WTC11 (cell line): ENCODE measurements around the gene CELF2.

Source experiments
- CREM ChIP-seq: sonication (generic); formaldehyde crosslinking; IDR thresholded peaks from 2 replicates; pipeline ENCODE4 v1.8.1; 2022; ENCODE audit warnings: mild to moderate bottlenecking, missing genetic modification reagents, moderate library complexity
- MYBL2 ChIP-seq: sonication (generic); formaldehyde crosslinking; IDR thresholded peaks from 2 replicates; pipeline ENCODE4 v1.8.1; 2023; ENCODE audit warnings: mild to moderate bottlenecking, moderate library complexity, missing genetic modification reagents
- NFE2L1 ChIP-seq: sonication (generic); formaldehyde crosslinking; IDR thresholded peaks from 2 replicates; pipeline ENCODE4 v1.8.1; 2023; ENCODE audit warnings: missing genetic modification reagents
- RELA ChIP-seq: sonication (generic); formaldehyde crosslinking; IDR thresholded peaks from 2 replicates; pipeline ENCODE4 v1.8.1; 2022; ENCODE audit warnings: missing genetic modification reagents, mild to moderate bottlenecking, borderline replicate concordance
- TF ChIP-seq, protein P1 (sequence below): sonication (generic); formaldehyde crosslinking; IDR thresholded peaks from 2 replicates; pipeline ENCODE4 v1.8.0; 2022; ENCODE audit warnings: mild to moderate bottlenecking, missing genetic modification reagents
- TF ChIP-seq, protein P2 (sequence below): fragments of 250-450 bp; sonication (Bioruptor Pico); IDR thresholded peaks from 2 replicates; pipeline ENCODE4 v2.1.2; 2022; ENCODE audit warnings: mild to moderate bottlenecking, moderate library complexity
- TF ChIP-seq, protein P3 (sequence below): fragments of 200-600 bp; IDR thresholded peaks from 2 replicates; pipeline ENCODE4 v1.8.0; 2022; ENCODE audit warnings: antibody characterized with exemption
- TF ChIP-seq, protein P4 (sequence below): sonication (generic); formaldehyde crosslinking; conservative IDR thresholded peaks from 2 replicates; pipeline ENCODE4 v1.8.1; 2022; ENCODE audit warnings: mild to moderate bottlenecking, missing genetic modification reagents
- TF ChIP-seq, protein P5 (sequence below): sonication (generic); formaldehyde crosslinking; IDR thresholded peaks from 2 replicates; pipeline ENCODE4 v1.8.1; 2022; ENCODE audit warnings: low read depth, missing genetic modification reagents, borderline replicate concordance

DNA sequence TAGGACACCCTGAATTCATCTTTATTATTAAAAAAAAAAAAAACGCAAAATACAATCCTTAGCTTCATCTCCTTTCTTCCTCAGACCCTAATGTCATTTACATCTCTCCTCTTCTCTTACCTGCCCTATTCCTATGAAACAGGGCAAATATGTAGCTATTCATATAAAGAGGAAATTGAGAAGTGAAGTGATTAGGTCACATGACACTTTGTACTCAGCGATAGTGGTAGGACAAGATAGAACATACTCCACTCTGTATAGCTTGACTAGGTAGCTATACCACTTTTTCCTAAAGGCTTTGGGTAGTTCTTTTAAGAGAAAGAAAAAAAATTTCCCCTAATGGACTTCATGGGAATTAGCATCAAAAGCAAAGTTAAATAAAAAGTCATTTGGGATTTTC, 6.2 kb upstream of the CELF2 start:
- TF ChIP-seq, protein P1, sequence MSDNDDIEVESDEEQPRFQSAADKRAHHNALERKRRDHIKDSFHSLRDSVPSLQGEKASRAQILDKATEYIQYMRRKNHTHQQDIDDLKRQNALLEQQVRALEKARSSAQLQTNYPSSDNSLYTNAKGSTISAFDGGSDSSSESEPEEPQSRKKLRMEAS (CRISPR knock-in tag): no peak
- TF ChIP-seq, protein P2, sequence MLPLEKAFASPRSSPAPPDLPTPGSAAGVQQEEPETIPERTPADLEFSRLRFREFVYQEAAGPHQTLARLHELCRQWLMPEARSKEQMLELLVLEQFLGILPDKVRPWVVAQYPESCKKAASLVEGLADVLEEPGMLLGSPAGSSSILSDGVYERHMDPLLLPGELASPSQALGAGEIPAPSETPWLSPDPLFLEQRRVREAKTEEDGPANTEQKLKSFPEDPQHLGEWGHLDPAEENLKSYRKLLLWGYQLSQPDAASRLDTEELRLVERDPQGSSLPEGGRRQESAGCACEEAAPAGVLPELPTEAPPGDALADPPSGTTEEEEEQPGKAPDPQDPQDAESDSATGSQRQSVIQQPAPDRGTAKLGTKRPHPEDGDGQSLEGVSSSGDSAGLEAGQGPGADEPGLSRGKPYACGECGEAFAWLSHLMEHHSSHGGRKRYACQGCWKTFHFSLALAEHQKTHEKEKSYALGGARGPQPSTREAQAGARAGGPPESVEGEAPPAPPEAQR (CRISPR knock-in tag): no peak
- TF ChIP-seq MYBL2 (CRISPR knock-in tag) (no peak), RELA (CRISPR knock-in tag) (no peak), NFE2L1 (CRISPR knock-in tag) (no peak), CREM (CRISPR knock-in tag) (no peak)
- TF ChIP-seq, protein P3, sequence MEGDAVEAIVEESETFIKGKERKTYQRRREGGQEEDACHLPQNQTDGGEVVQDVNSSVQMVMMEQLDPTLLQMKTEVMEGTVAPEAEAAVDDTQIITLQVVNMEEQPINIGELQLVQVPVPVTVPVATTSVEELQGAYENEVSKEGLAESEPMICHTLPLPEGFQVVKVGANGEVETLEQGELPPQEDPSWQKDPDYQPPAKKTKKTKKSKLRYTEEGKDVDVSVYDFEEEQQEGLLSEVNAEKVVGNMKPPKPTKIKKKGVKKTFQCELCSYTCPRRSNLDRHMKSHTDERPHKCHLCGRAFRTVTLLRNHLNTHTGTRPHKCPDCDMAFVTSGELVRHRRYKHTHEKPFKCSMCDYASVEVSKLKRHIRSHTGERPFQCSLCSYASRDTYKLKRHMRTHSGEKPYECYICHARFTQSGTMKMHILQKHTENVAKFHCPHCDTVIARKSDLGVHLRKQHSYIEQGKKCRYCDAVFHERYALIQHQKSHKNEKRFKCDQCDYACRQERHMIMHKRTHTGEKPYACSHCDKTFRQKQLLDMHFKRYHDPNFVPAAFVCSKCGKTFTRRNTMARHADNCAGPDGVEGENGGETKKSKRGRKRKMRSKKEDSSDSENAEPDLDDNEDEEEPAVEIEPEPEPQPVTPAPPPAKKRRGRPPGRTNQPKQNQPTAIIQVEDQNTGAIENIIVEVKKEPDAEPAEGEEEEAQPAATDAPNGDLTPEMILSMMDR: no peak
- TF ChIP-seq, protein P4, sequence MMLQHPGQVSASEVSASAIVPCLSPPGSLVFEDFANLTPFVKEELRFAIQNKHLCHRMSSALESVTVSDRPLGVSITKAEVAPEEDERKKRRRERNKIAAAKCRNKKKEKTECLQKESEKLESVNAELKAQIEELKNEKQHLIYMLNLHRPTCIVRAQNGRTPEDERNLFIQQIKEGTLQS (CRISPR knock-in tag): no peak
- TF ChIP-seq, protein P5, sequence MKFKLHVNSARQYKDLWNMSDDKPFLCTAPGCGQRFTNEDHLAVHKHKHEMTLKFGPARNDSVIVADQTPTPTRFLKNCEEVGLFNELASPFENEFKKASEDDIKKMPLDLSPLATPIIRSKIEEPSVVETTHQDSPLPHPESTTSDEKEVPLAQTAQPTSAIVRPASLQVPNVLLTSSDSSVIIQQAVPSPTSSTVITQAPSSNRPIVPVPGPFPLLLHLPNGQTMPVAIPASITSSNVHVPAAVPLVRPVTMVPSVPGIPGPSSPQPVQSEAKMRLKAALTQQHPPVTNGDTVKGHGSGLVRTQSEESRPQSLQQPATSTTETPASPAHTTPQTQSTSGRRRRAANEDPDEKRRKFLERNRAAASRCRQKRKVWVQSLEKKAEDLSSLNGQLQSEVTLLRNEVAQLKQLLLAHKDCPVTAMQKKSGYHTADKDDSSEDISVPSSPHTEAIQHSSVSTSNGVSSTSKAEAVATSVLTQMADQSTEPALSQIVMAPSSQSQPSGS (CRISPR knock-in tag): no peak
